ENCODE results near the gene KRT83. TPM values are rescaled to one million over a fixed set of nuclear protein-coding genes. Genes with fewer than 3 reads are reported as not detected.

Gene KRT83
- total RNA-seq, 1 experiment from 2014 or later = not detected

DNA sequence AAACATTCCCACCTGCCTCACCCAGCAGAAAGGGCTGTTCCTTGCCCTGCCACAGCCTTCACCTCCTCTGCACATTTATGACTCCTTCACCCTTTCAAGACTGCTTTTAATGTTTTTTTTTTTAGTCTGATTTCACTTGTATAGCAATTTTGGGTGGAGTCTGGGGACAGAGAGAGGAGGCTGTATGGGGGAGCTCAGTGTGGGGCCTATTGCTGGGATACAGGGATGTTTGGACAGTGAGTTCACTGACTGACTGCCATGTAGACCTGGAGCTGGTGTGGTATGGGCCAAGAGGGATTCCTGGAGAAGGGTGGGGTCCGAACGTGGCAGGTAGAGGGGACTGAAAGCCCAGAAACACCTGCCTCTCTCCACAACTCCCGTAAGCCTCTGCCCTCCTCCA lies 48.0 kb upstream of the KRT83 start:
- no peaks in the 10 kb centered on the region for H3K36me3 Mint-ChIP-seq (ENCODE audit: insufficient read depth in 1 of 3, low read depth in 3 of 3)
- Histone ChIP-seq H2BK15ac (ENCODE audit: low read depth, low read length) (no peak overlapping the region), H3K27ac (ENCODE audit: insufficient read length, low read depth, low read length) (no peak overlapping the region), H4K20me1 (ENCODE audit: control insufficient read depth, insufficient read depth, insufficient read length) (no peaks in the 10 kb centered on the region), H2BK20ac (ENCODE audit: low read depth, low read length, poor library complexity, severe bottlenecking) (no peak overlapping the region), H3K79me2 (ENCODE audit: insufficient read depth, low read length) (no peaks in the 10 kb centered on the region), H3K4me2 (ENCODE audit: insufficient read depth, insufficient read length, low read length) (no peak overlapping the region), H3K23me2 (ENCODE audit: insufficient read length, low read depth, low read length, poor library complexity, severe bottlenecking) (no peaks in the 10 kb centered on the region), H3K56ac (ENCODE audit: insufficient read length, low read depth, low read length) (no peak overlapping the region), H4K8ac (replicated peaks; ENCODE audit: insufficient read length, low read depth, low read length) (no peak overlapping the region), H2BK120ac (ENCODE audit: low read depth, low read length, poor library complexity, severe bottlenecking) (no peak overlapping the region), H2BK5ac (ENCODE audit: insufficient read length, low read length) (no peak overlapping the region), H4K91ac (ENCODE audit: insufficient read length, low read depth, low read length) (no peak overlapping the region), H2BK12ac (ENCODE audit: insufficient read length, low read depth, low read length) (no peak overlapping the region), H3T11ph (ENCODE audit: low read length) (no peak overlapping the region), H3K27me3 (ENCODE audit: insufficient read depth, low read length) (no peaks in the 10 kb centered on the region), H2AFZ (ENCODE audit: low read length) (no peak overlapping the region), H3K4me1 (ENCODE audit: insufficient read depth, low read length) (no peaks in the 10 kb centered on the region), H3K9me3 (ENCODE audit: control insufficient read depth, low read depth, low read length) (no peaks in the 10 kb centered on the region), H4K5ac (ENCODE audit: insufficient read length, low read depth, low read length) (no peak overlapping the region), H3K14ac (ENCODE audit: insufficient read depth, low read length) (no peak overlapping the region; the same call in 1 of the 2 replicates), H3K23ac (ENCODE audit: insufficient read length, low read depth, low read length) (no peak overlapping the region), H3K9ac (ENCODE audit: extremely low read depth, insufficient read length, low read length) (no peak overlapping the region), H3K79me1 (ENCODE audit: insufficient read depth, low read depth, low read length, poor library complexity, severe bottlenecking) (no peaks in the 10 kb centered on the region), H2AK5ac (ENCODE audit: insufficient read length, low read length) (no peak overlapping the region), H3K18ac (ENCODE audit: insufficient read length, low read depth, low read length) (no peak overlapping the region), H3K4ac (ENCODE audit: low read depth, low read length) (no peak overlapping the region)
- peaks cover 0 to 11% of the 10 kb centered on the region in 2 experiments; a peak in 2 of 4 replicates for H3K4me1 Mint-ChIP-seq
- DNase-seq = no peak
- no peak overlapping the region for H3K27ac Mint-ChIP-seq
- no peaks in the 10 kb centered on the region for H3K9me3 Mint-ChIP-seq
- TF ChIP-seq CTCF (conservative IDR thresholded peaks at IDR 0.05) = no peak
- peaks cover 13% of the 10 kb centered on the region for H3K27me3 Mint-ChIP-seq (ENCODE audit: low read depth)
- no CpG with 5 or more reads among the region's 3 CpGs for WGBS (ENCODE audit: extremely low coverage, insufficient read length, low lambda C conversion rate)
- H3K4me3 Mint-ChIP-seq = no peak overlapping the region
